H9 (cell line): Measurements from ENCODE around the gene COMP. TPM values are rescaled to one million over a fixed set of nuclear protein-coding genes. Genes with fewer than 3 reads are reported as not detected.

ENCODE experiments used
- DNase-seq: peaks from one replicate; pipeline ENCODE4 v3.0.0-alpha.2; 2017
- H2AFZ ChIP-seq: one replicate; pipeline ENCODE4 v1.6.1; 2013; ENCODE audit warnings: mild to moderate bottlenecking, low read length, control low read depth, moderate library complexity
- H2AK5ac ChIP-seq: 2 replicates; pipeline ENCODE4 v1.6.1; 2013; ENCODE audit warnings: low read length, control low read depth, mixed read lengths; ENCODE audit not compliant: insufficient read length
- H2BK120ac ChIP-seq: one replicate; pipeline ENCODE4 v1.6.1; 2013; ENCODE audit warnings: low read depth, mild to moderate bottlenecking, low read length, control low read depth, inconsistent platforms; ENCODE audit not compliant: poor library complexity, severe bottlenecking
- H2BK12ac ChIP-seq: 2 replicates; pipeline ENCODE4 v1.6.1; 2013; ENCODE audit warnings: low read length, control low read depth, mixed read lengths, low read depth; ENCODE audit not compliant: insufficient read length
- H2BK15ac ChIP-seq: 2 replicates; pipeline ENCODE4 v1.6.1; 2013; ENCODE audit warnings: low read depth, low read length, control low read depth
- H2BK20ac ChIP-seq: one replicate; pipeline ENCODE4 v1.6.1; 2013; ENCODE audit warnings: low read depth, mild to moderate bottlenecking, low read length, control low read depth, inconsistent platforms; ENCODE audit not compliant: poor library complexity, severe bottlenecking
- H2BK5ac ChIP-seq: 2 replicates; pipeline ENCODE4 v1.6.1; 2013; ENCODE audit warnings: low read length, control low read depth, mixed read lengths; ENCODE audit not compliant: insufficient read length
- H3K14ac ChIP-seq: 2 replicates; pipeline ENCODE4 v1.6.1; 2013; ENCODE audit warnings: low read length, control low read depth; ENCODE audit not compliant: insufficient read depth
- H3K18ac ChIP-seq: 2 replicates; pipeline ENCODE4 v1.6.1; 2013; ENCODE audit warnings: low read depth, mild to moderate bottlenecking, mixed read lengths, low read length, control low read depth; ENCODE audit not compliant: insufficient read length
- H3K23ac ChIP-seq: 2 replicates; pipeline ENCODE4 v1.6.1; 2013; ENCODE audit warnings: low read length, control low read depth, mixed read lengths, low read depth; ENCODE audit not compliant: insufficient read length
- H3K23me2 ChIP-seq: 2 replicates; pipeline ENCODE4 v1.6.1; 2013; ENCODE audit warnings: low read depth, mild to moderate bottlenecking, mixed read lengths, low read length, control low read depth; ENCODE audit not compliant: insufficient read length, poor library complexity, severe bottlenecking
- H3K27ac ChIP-seq: 2 replicates; pipeline ENCODE4 v1.5.1; 2013; ENCODE audit warnings: low read length, control low read depth, mixed read lengths, low read depth; ENCODE audit not compliant: insufficient read length
- H3K27me3 ChIP-seq: 2 replicates; pipeline ENCODE4 v1.6.1; 2013; ENCODE audit warnings: low read length, control low read depth, inconsistent platforms; ENCODE audit not compliant: insufficient read depth
- H3K4ac ChIP-seq: 2 replicates; pipeline ENCODE4 v1.6.1; 2013; ENCODE audit warnings: low read depth, mild to moderate bottlenecking, control low read depth, inconsistent platforms, low read length, moderate library complexity
- H3K4me1 ChIP-seq: 2 replicates; pipeline ENCODE4 v1.6.1; 2013; ENCODE audit warnings: low read length, control low read depth, inconsistent platforms; ENCODE audit not compliant: insufficient read depth
- H3K4me2 ChIP-seq: 2 replicates; pipeline ENCODE4 v1.6.1; 2013; ENCODE audit warnings: low read length, control low read depth, mixed read lengths; ENCODE audit not compliant: insufficient read length, insufficient read depth
- H3K56ac ChIP-seq: 2 replicates; pipeline ENCODE4 v1.6.1; 2013; ENCODE audit warnings: low read depth, mild to moderate bottlenecking, mixed read lengths, low read length, control low read depth; ENCODE audit not compliant: insufficient read length
- H3K79me1 ChIP-seq: 2 replicates; pipeline ENCODE4 v1.6.1; 2013; ENCODE audit warnings: low read depth, mild to moderate bottlenecking, moderate library complexity, low read length, control low read depth, inconsistent platforms; ENCODE audit not compliant: insufficient read depth, poor library complexity, severe bottlenecking
- H3K79me2 ChIP-seq: 2 replicates; pipeline ENCODE4 v1.6.1; 2013; ENCODE audit warnings: low read length, control low read depth, inconsistent platforms; ENCODE audit not compliant: insufficient read depth
- H3K9ac ChIP-seq: 2 replicates; pipeline ENCODE4 v1.6.1; 2013; ENCODE audit warnings: low read length, control low read depth, mixed read lengths; ENCODE audit not compliant: insufficient read length; ENCODE audit errors: extremely low read depth
- H3K9me3 ChIP-seq: one replicate; pipeline ENCODE4 v1.6.1; 2013; ENCODE audit warnings: low read depth, low read length, inconsistent platforms; ENCODE audit not compliant: control insufficient read depth
- H3T11ph ChIP-seq: one replicate; pipeline ENCODE4 v1.6.1; 2013; ENCODE audit warnings: mild to moderate bottlenecking, low read length, control low read depth, inconsistent platforms
- H4K20me1 ChIP-seq: one replicate; pipeline ENCODE4 v1.6.1; 2013; ENCODE audit not compliant: control insufficient read depth, insufficient read length, insufficient read depth
- H4K5ac ChIP-seq: 2 replicates; pipeline ENCODE4 v1.6.1; 2013; ENCODE audit warnings: low read depth, mild to moderate bottlenecking, mixed read lengths, low read length, control low read depth; ENCODE audit not compliant: insufficient read length
- H4K8ac ChIP-seq: replicated peaks from 2 replicates; pipeline ENCODE4 v1.6.1; 2013; ENCODE audit warnings: low read length, control low read depth, mixed read lengths, low read depth; ENCODE audit not compliant: insufficient read length
- H4K91ac ChIP-seq: 2 replicates; pipeline ENCODE4 v1.6.1; 2013; ENCODE audit warnings: low read depth, mild to moderate bottlenecking, moderate library complexity, mixed read lengths, low read length, control low read depth; ENCODE audit not compliant: insufficient read length
- H3K27ac Mint-ChIP-seq, 3 experiments: 2 replicates in 2 of 3; 3 replicates in 1 of 3; pipeline ENCODE4 v1.8.0; 2020 to 2021; ENCODE audit warnings: mixed read lengths in 3 of 3, mild to moderate bottlenecking in 1 of 3, moderate library complexity in 1 of 3
- H3K27me3 Mint-ChIP-seq: 2 replicates; pipeline ENCODE4 v1.8.0; 2021; ENCODE audit warnings: low read depth, mild to moderate bottlenecking, moderate library complexity, mixed read lengths
- H3K36me3 Mint-ChIP-seq, 3 experiments: 2 replicates in 2 of 3; 3 replicates in 1 of 3; pipeline ENCODE4 v1.8.0; 2020 to 2021; ENCODE audit warnings: low read depth in 3 of 3, mixed read lengths in 3 of 3; ENCODE audit not compliant: insufficient read depth in 1 of 3
- H3K4me1 Mint-ChIP-seq, 2 experiments: 2 replicates each; pipeline ENCODE4 v1.8.0; 2020; ENCODE audit warnings: mixed read lengths in 2 of 2
- H3K4me3 Mint-ChIP-seq, 2 experiments: 2 replicates in 1 of 2; 3 replicates in 1 of 2; pipeline ENCODE4 v1.8.0; 2020 to 2021; ENCODE audit warnings: mild to moderate bottlenecking in 2 of 2, mixed read lengths in 2 of 2, moderate library complexity in 1 of 2
- H3K9me3 Mint-ChIP-seq, 2 experiments: 2 replicates in 1 of 2; 3 replicates in 1 of 2; pipeline ENCODE4 v1.8.0; 2020; ENCODE audit warnings: mild to moderate bottlenecking in 2 of 2, mixed read lengths in 2 of 2, moderate library complexity in 1 of 2
- CTCF ChIP-seq: fragments of 200-600 bp; sonication (generic); conservative IDR thresholded peaks from 3 replicates; pipeline ENCODE4 v1.8.0; 2021; ENCODE audit warnings: antibody characterized with exemption, mild to moderate bottlenecking
- WGBS: extraction: QIAGEN DNeasy Blood & Tissue Kit; methylation state at CpG from one replicate; pipeline ENCODE4 v1.1.7; 2013; ENCODE audit warnings: missing lambda C conversion rate, low lambda C conversion rate, mixed read lengths; ENCODE audit not compliant: insufficient read length; ENCODE audit errors: extremely low coverage; 5-methylcytosine and 5-hydroxymethylcytosine counted together
- total RNA-seq: library from RNA; stranded (reverse); gene quantifications from 2 replicates; pipeline ENCODE4 v1.2.1, GENCODE V29; 2021

Gene COMP
- total RNA-seq, 1 experiment from 2014 or later, result 0.15 TPM

- Histone ChIP-seq H3K23ac (no peak overlapping the region), H2BK20ac (no peak overlapping the region), H3K4me1 (no peaks in the 10 kb centered on the region), H3K23me2 (no peaks in the 10 kb centered on the region), H4K8ac (no peak overlapping the region), H3K27me3 (peaks cover 26% of the 10 kb centered on the region), H2BK120ac (no peak overlapping the region), H2AK5ac (no peak overlapping the region), H3K27ac (no peak overlapping the region), H3K18ac (no peak overlapping the region), H3K4me2 (no peak overlapping the region), H3K14ac (no peak overlapping the region), H2BK5ac (no peak overlapping the region), H2AFZ (no peak overlapping the region), H3T11ph (no peak overlapping the region), H3K56ac (no peak overlapping the region), H4K20me1 (no peaks in the 10 kb centered on the region), H3K79me1 (no peaks in the 10 kb centered on the region), H4K5ac (no peak overlapping the region), H3K9ac (no peak overlapping the region), H3K9me3 (no peaks in the 10 kb centered on the region), H4K91ac (no peak overlapping the region), H3K4ac (no peak overlapping the region), H3K79me2 (no peaks in the 10 kb centered on the region), H2BK15ac (no peak overlapping the region), H2BK12ac (no peak overlapping the region)
- no peaks in the 10 kb centered on the region for H3K9me3 Mint-ChIP-seq
- no peaks in the 10 kb centered on the region for H3K36me3 Mint-ChIP-seq
- H3K27ac Mint-ChIP-seq, result no peak overlapping the region
- peaks cover 17% of the 10 kb centered on the region for H3K27me3 Mint-ChIP-seq
- WGBS, result no CpG with 5 or more reads among the region's 22 CpGs
- peak; percentile 55 for TF ChIP-seq CTCF
- H3K4me3 Mint-ChIP-seq, result no peak overlapping the region
- DNase-seq, result peak; percentile 54
- H3K4me1 Mint-ChIP-seq, result peaks cover 0 to 2% of the 10 kb centered on the region in 2 experiments; a peak in 1 of 4 replicates
Observed at GRCh38 chr19:18798384-18799352, 7.6 kb upstream of the COMP start.
